GM23338 (cell line): Measurements from ENCODE around the gene YIPF2. TPM values are rescaled to one million over a fixed set of nuclear protein-coding genes. Genes with fewer than 3 reads are reported as not detected.

ENCODE experiments used
- ATAC-seq: fragments of 200-7000 bp; cut with Tn5 transposase; 3 replicates; pipeline ENCODE4 v1.9.1; 2020
- DNase-seq: peaks from one replicate; pipeline ENCODE4 v3.0.0-alpha.2; 2015; ENCODE audit warnings: low spot score
- H2AFZ ChIP-seq: fragments of 200-600 bp; sonication (generic); 2 replicates; pipeline ENCODE4 v1.8.0; 2016; ENCODE audit warnings: antibody characterized with exemption, mild to moderate bottlenecking, moderate library complexity
- H3F3A ChIP-seq: fragments of 200-600 bp; sonication (generic); replicated peaks from 2 replicates; pipeline ENCODE4 v1.8.0; 2017; ENCODE audit warnings: antibody characterized with exemption, mixed run types, low read depth
- H3K27ac ChIP-seq: fragments of 200-600 bp; sonication (generic); 2 replicates; pipeline ENCODE4 v1.6.1; 2016; ENCODE audit warnings: low read depth
- H3K27me3 ChIP-seq: fragments of 200-600 bp; sonication (generic); 2 replicates; pipeline ENCODE4 v1.8.0; 2016; ENCODE audit warnings: mild to moderate bottlenecking, mixed run types, moderate library complexity; ENCODE audit not compliant: insufficient read depth
- H3K36me3 ChIP-seq: fragments of 200-600 bp; sonication (generic); 2 replicates; pipeline ENCODE4 v1.8.0; 2016; ENCODE audit warnings: mild to moderate bottlenecking; ENCODE audit not compliant: insufficient read depth
- H3K4me1 ChIP-seq: fragments of 200-600 bp; sonication (generic); 2 replicates; pipeline ENCODE4 v1.8.0; 2016; ENCODE audit warnings: mild to moderate bottlenecking, moderate library complexity; ENCODE audit not compliant: insufficient read depth
- H3K4me2 ChIP-seq: fragments of 200-600 bp; sonication (generic); 2 replicates; pipeline ENCODE4 v1.7.1; 2017; ENCODE audit warnings: mixed run types
- H3K4me3 ChIP-seq: fragments of 200-600 bp; sonication (generic); 2 replicates; pipeline ENCODE4 v1.6.1; 2016; ENCODE audit warnings: mixed run types
- H3K79me2 ChIP-seq: fragments of 200-600 bp; sonication (generic); replicated peaks from 2 replicates; pipeline ENCODE4 v1.8.0; 2017; ENCODE audit warnings: mild to moderate bottlenecking; ENCODE audit not compliant: insufficient read depth
- H3K9me2 ChIP-seq: fragments of 200-600 bp; sonication (generic); 2 replicates; pipeline ENCODE4 v1.8.0; 2017; ENCODE audit not compliant: insufficient read depth
- H4K20me1 ChIP-seq: fragments of 200-600 bp; sonication (generic); replicated peaks from 2 replicates; pipeline ENCODE4 v1.8.0; 2017; ENCODE audit warnings: mild to moderate bottlenecking; ENCODE audit not compliant: insufficient read depth
- H3K27ac Mint-ChIP-seq: 2 replicates; pipeline ENCODE4 v1.8.0; 2020; ENCODE audit warnings: inconsistent platforms, mild to moderate bottlenecking, moderate library complexity, mixed read lengths
- H3K27me3 Mint-ChIP-seq: 3 replicates; pipeline ENCODE4 v1.8.0; 2022; ENCODE audit warnings: low read depth, mild to moderate bottlenecking, moderate library complexity, mixed read lengths, inconsistent platforms; ENCODE audit not compliant: insufficient read depth, poor library complexity
- H3K36me3 Mint-ChIP-seq: 3 replicates; pipeline ENCODE4 v1.8.0; 2021; ENCODE audit warnings: low read depth, mild to moderate bottlenecking, inconsistent platforms, moderate library complexity, mixed read lengths
- H3K4me1 Mint-ChIP-seq: 3 replicates; pipeline ENCODE4 v1.8.0; 2020; ENCODE audit warnings: mild to moderate bottlenecking, inconsistent platforms, mixed read lengths
- H3K4me3 Mint-ChIP-seq: 3 replicates; pipeline ENCODE4 v1.8.0; 2021; ENCODE audit warnings: moderate library complexity, mild to moderate bottlenecking, inconsistent platforms, mixed read lengths
- H3K9me3 Mint-ChIP-seq: 3 replicates; pipeline ENCODE4 v1.8.0; 2020; ENCODE audit warnings: moderate library complexity, mild to moderate bottlenecking, inconsistent platforms, mixed read lengths
- CREB1 ChIP-seq: fragments of 250-450 bp; sonication (Bioruptor Pico); IDR thresholded peaks from 2 replicates; pipeline ENCODE4 v1.5.0; 2020; ENCODE audit warnings: low read depth, mild to moderate bottlenecking, moderate library complexity
- ETS1 ChIP-seq: IDR thresholded peaks from 2 replicates; pipeline ENCODE4 v1.6.1; 2016; ENCODE audit warnings: antibody characterized with exemption
- EZH2 ChIP-seq: fragments of 200-600 bp; sonication (generic); IDR thresholded peaks from one replicate; pipeline ENCODE4 v1.8.0; 2017; ENCODE audit warnings: antibody characterized with exemption, mild to moderate bottlenecking, low read depth; ENCODE audit not compliant: unreplicated experiment
- JUNB ChIP-seq: IDR thresholded peaks from one replicate; pipeline ENCODE4 v1.6.1; 2016; ENCODE audit warnings: antibody characterized with exemption; ENCODE audit not compliant: unreplicated experiment
- POLR2AphosphoS5 ChIP-seq: IDR thresholded peaks from 2 replicates; pipeline ENCODE4 v1.6.1; 2016; ENCODE audit warnings: antibody characterized with exemption, low read depth
- REST ChIP-seq: IDR thresholded peaks from one replicate; pipeline ENCODE4 v1.6.1; 2018; ENCODE audit warnings: antibody characterized with exemption; ENCODE audit not compliant: unreplicated experiment
- STAT1 ChIP-seq: IDR thresholded peaks from one replicate; pipeline ENCODE4 v1.6.1; 2016; ENCODE audit warnings: antibody characterized with exemption; ENCODE audit not compliant: unreplicated experiment
- ZNF114 ChIP-seq: fragments of 250-450 bp; sonication (Bioruptor Pico); IDR thresholded peaks from 2 replicates; pipeline ENCODE4 v1.5.0; 2020; ENCODE audit warnings: mild to moderate bottlenecking, moderate library complexity
- ZNF331 ChIP-seq: fragments of 250-450 bp; sonication (Bioruptor Pico); IDR thresholded peaks from 2 replicates; pipeline ENCODE4 v1.5.0; 2020; ENCODE audit warnings: low read depth, mild to moderate bottlenecking, moderate library complexity
- ZNF462 ChIP-seq: fragments of 250-450 bp; sonication (Bioruptor Pico); IDR thresholded peaks from 2 replicates; pipeline ENCODE4 v1.5.0; 2020; ENCODE audit warnings: mild to moderate bottlenecking, moderate library complexity
- polyA plus RNA-seq: library from polyadenylated mRNA; unstranded; fragments of >200 nt; fragmentation: Nextera tagmentation; extraction: Ambion mirVana; gene quantifications from 2 replicates; pipeline ENCODE4 v1.2.1, GENCODE V29; 2016
- total RNA-seq: library from RNA; depleted of rRNA; stranded (reverse); fragments of >200 nt; shearing (Covaris generic); gene quantifications from 2 replicates; pipeline ENCODE4 v1.2.3, GENCODE V29; 2014

The YIPF2 gene
- total and polyA plus RNA-seq, 2 experiments from 2014 or later: 36.3 to 63.7 TPM

GRCh38 chr19:10887616-10888367 lies 40.6 kb downstream of the YIPF2 start (continued):
- TF ChIP-seq ZNF462 (CRISPR knock-in tag) (no peak; the same call in 1 of the 2 replicates), STAT1 (no peak), ETS1 (no peak)

GRCh38 chr19:10885201-10886169 lies 43.0 kb downstream of the YIPF2 start:
- no peaks in the 10 kb centered on the region for H3K9me3 Mint-ChIP-seq
- peak overlapping the region; percentile 82 for H3K27ac Mint-ChIP-seq
- H3K27me3 Mint-ChIP-seq: peaks cover 8% of the 10 kb centered on the region
- Histone ChIP-seq H4K20me1 (peaks cover 5% of the 10 kb centered on the region), H3K4me1 (peaks cover 84% of the 10 kb centered on the region), H3K36me3 (no peaks in the 10 kb centered on the region), H3K27me3 (no peaks in the 10 kb centered on the region), H3K79me2 (peaks cover 97% of the 10 kb centered on the region), H3K27ac (peak overlapping the region; percentile 97), H2AFZ (no peak overlapping the region), H3K4me2 (peak overlapping the region; percentile 65), H3K9me2 (no peaks in the 10 kb centered on the region), H3F3A (peaks cover 39% of the 10 kb centered on the region), H3K4me3 (no peak overlapping the region)
- DNase-seq: peak; percentile 83
- no peaks in the 10 kb centered on the region for H3K36me3 Mint-ChIP-seq
- peak overlapping the region; percentile 20; the same call in 2 of the 3 replicates for H3K4me3 Mint-ChIP-seq
- ATAC-seq: peak; percentile 15
- peaks cover 62% of the 10 kb centered on the region for H3K4me1 Mint-ChIP-seq
- TF ChIP-seq EZH2: no peak
- TF ChIP-seq CREB1 (CRISPR knock-in tag): no peak
- no peak for TF ChIP-seq POLR2AphosphoS5
- no peak for TF ChIP-seq REST
- TF ChIP-seq JUNB: no peak
- TF ChIP-seq ZNF114 (CRISPR knock-in tag): no peak
- no peak for TF ChIP-seq ZNF331 (CRISPR knock-in tag)
